Lower leg skin (tissue), 4 donors: Measurements from ENCODE around the gene BRMS1L. TPM values are rescaled to one million over a fixed set of nuclear protein-coding genes. Genes with fewer than 3 reads are reported as not detected.
"Not testable (repeated sequence)": the region's sequence is repeated elsewhere in the genome, so short reads cannot be mapped to it uniquely, and the experiment has no call there.

Experiments
- DNase-seq, 2 donors: peaks; one replicate each; pipeline ENCODE4 v3.0.0-alpha.2; 2019; ENCODE audit warnings: low spot score in 2 of 2
- H3K4me3 ChIP-seq: fragments of 200-600 bp; sonication (generic); 2 replicates; pipeline ENCODE4 v1.5.1; 2017; ENCODE audit warnings: mild to moderate bottlenecking, low read depth; ENCODE audit not compliant: poor library complexity, severe bottlenecking
- POLR2A ChIP-seq, 2 donors: fragments of 450-650 bp; IDR thresholded peaks; one replicate each; pipeline ENCODE4 v1.6.1; 2016 to 2017; ENCODE audit warnings: antibody characterized with exemption in 2 of 2, mild to moderate bottlenecking in 1 of 2, moderate library complexity in 1 of 2
- WGBS, 2 donors: methylation state at CpG; one replicate each; pipeline ENCODE4 v1.1.5; 2018; 5-methylcytosine and 5-hydroxymethylcytosine counted together
- intact Hi-C: fragments of 100-400 bp; cut with DNase I; formaldehyde crosslinking; loops from one replicate; pipeline ENCODE4 v1.15.0; 2023; ENCODE audit warnings: low total_unique reads
- total RNA-seq, 4 donors: library from RNA; depleted of rRNA; stranded (reverse); fragments of >200 nt; gene quantifications; one replicate each; pipeline ENCODE4 v1.1.0, GENCODE V29; 2016
- TF ChIP-seq, protein P1 (sequence below), 3 donors: fragments of 450-650 bp; IDR thresholded peaks; one replicate each; pipeline ENCODE4 v1.5.1; 2016; ENCODE audit warnings: antibody characterized with exemption in 3 of 3, mild to moderate bottlenecking in 3 of 3, moderate library complexity in 2 of 3

Gene BRMS1L
- total RNA-seq, 4 donors from 2014 or later, result 2.7 to 5.8 (median 4.1) TPM

DNA sequence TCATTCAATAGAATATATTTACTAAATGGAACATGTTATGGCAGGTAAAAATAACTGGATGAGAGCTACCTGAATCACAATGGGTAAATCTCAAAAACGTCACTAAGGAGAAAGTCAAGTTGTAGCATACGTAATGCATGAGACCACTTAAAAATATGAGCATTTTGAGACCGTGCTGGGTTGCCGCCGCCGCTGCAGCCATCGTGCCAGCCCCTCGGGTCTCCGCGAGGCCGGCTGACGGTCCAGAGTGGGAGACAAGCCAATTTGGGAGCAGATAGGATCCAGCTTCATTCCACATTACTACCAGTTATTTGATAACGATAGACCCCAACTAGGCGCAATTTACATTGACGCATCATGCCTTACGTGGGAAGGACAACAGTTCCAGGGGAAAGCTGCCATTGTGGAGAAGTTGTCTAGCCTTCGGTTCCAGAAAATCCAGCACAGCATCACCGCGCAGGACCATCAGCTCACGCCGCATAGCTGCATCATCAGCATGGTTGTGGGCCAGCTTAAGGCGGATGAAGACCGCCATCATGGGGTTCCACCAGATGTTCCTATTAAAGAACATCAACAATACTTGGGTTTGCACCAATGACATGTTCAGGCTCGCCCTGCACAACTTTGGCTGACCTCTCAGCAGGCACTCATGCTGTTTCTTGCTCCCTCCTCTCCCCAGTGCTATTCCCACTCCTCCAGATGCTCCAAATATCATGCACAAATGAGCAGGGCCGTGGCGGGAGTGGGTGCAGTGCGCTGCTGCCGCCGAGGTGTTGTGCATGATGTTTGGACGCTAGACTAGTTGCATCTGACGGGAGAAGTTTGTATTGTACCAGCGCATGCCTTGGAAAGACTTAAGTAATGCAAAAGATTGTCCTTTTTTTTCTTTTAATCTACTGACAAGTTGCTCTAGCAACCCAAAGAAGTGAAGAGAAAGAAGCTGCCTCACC is 6.3 kb upstream of the BRMS1L start:
- intact Hi-C loops, result no loop called here
- 87% methylated on average over 32 of the region's 32 CpGs for WGBS, 2 donors
- DNase-seq, result no peak
- no peak overlapping the region for H3K4me3 ChIP-seq
- TF ChIP-seq, protein P1, sequence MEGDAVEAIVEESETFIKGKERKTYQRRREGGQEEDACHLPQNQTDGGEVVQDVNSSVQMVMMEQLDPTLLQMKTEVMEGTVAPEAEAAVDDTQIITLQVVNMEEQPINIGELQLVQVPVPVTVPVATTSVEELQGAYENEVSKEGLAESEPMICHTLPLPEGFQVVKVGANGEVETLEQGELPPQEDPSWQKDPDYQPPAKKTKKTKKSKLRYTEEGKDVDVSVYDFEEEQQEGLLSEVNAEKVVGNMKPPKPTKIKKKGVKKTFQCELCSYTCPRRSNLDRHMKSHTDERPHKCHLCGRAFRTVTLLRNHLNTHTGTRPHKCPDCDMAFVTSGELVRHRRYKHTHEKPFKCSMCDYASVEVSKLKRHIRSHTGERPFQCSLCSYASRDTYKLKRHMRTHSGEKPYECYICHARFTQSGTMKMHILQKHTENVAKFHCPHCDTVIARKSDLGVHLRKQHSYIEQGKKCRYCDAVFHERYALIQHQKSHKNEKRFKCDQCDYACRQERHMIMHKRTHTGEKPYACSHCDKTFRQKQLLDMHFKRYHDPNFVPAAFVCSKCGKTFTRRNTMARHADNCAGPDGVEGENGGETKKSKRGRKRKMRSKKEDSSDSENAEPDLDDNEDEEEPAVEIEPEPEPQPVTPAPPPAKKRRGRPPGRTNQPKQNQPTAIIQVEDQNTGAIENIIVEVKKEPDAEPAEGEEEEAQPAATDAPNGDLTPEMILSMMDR (IDR thresholded peaks at IDR 0.05), result no peak
- TF ChIP-seq POLR2A (IDR thresholded peaks at IDR 0.05), result no peak

DNA sequence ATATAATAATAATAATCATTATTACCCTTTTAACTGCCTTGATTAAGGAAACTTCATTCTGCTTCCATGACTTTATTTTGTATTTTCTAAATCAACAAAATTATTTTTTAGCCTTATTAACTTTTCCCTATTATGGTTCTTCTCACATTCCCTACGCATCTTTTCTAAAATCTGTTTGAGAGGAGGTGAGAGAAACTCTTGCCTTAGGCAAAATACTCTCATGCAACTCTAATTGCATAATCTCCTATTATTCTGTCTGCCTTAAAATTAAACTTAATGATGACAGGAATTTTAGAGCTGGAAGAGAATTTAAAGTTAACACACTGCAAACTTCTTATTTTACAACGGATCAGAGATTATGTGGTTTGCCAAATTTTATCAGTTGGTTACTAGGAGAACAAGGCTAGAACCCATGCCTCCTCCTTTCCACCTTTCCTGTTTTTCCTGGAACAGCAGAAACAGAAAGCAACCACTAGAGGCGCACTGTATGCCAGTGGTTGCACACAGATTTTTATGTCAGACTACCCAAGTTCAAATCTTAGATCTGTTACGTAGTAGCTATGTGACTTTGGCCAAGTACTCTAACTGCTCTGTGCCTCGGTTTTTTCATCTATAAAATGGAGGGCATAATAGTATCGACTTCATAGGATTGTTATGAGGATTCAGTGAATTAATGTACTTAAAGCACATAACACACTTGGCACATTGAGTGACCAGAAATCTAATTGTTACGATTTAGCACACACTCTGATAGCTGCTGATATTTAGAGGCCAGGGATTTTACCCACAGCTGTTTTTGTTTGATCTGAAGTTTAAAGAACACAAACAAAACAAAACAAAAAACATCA is 4.3 kb upstream of the BRMS1L start:
- intact Hi-C loops, result no loop called here

DNA sequence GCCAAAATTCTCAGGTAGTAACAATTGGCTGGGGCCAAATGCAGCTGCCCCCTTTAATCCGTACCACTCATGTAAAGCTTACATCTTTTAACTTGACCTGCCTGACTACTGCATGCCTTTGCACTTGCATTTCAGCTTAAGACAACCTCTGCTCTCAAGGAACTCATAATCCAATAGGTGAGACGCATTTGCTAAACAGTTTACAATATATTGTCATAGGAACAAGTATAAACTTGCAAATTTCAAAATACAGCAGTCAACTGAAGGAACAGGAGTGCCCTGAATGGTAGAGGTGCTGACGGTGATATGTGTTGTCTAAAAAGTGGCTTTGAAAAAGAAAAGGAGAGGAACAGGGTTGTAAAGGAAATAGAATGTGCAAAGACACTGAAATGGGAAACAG is 3.6 kb upstream of the BRMS1L start:
- WGBS, 2 donors, result 49 to 59% methylated on average over 3 of the region's 3 CpGs
- intact Hi-C loops, result no loop called here
- no peak overlapping the region for H3K4me3 ChIP-seq
- DNase-seq, result no peak
- TF ChIP-seq POLR2A (IDR thresholded peaks at IDR 0.05), result no peak
- TF ChIP-seq, protein P1 (IDR thresholded peaks at IDR 0.05), result no peak

More for the DNA sequence above, 4.3 kb upstream of the BRMS1L start:
- no peak for TF ChIP-seq POLR2A (IDR thresholded peaks at IDR 0.05)
- TF ChIP-seq, protein P1 (IDR thresholded peaks at IDR 0.05), result peak in 1 of 3 donors; percentile 20
- H3K4me3 ChIP-seq, result no peak overlapping the region
- 24 to 25% methylated on average over 7 of the region's 7 CpGs for WGBS, 2 donors
- DNase-seq, result no peak

GRCh38 chr14:35824446-35825165 is 1.5 kb upstream of the BRMS1L start:
- intact Hi-C loops, DNase-seq, H3K4me3 ChIP-seq: not testable (repeated sequence)
- 75 to 85% methylated on average over 7 to 24 of the region's 55 CpGs for WGBS, 2 donors

DNA sequence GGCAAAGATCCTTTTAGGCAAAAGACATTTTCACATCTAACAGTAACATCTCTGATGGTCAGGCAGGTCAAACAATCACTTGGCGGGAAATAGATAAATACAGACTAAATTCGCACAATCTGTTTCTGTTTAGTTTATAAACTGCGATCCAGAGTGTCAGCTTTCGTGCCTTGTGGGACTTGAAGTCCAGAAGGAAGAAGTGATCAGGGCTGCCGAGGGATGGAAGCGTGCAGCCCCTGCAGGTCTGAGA is 245 bp upstream of the BRMS1L start:
- intact Hi-C loops, result no loop called here
- H3K4me3 ChIP-seq, result no peak overlapping the region
- TF ChIP-seq, protein P1 (IDR thresholded peaks at IDR 0.05), result no peak
- whole genome bisulfite sequencing, 2 donors, result 1 to 2% methylated on average over 6 of the region's 6 CpGs
- no peak for DNase-seq
